GM18861 (cell line): ENCODE results near the gene TMEM132A.

Experiments used
- ATAC-seq: cut with Tn5 transposase; IDR thresholded peaks from one replicate; pipeline ENCODE4 v1.9.1; 2021; ENCODE audit not compliant: unreplicated experiment

TMEM132A gene

GRCh38 chr11:60919956-60920355 lies 4.3 kb upstream of the TMEM132A start:
- no peak for ATAC-seq

- ATAC-seq = no peak
These were observed 3.0 kb upstream of the TMEM132A start for GRCh38 chr11:60921259-60921658.

- ATAC-seq = no peak
These were observed 2.4 kb upstream of the TMEM132A start for GRCh38 chr11:60921777-60922335.

- ATAC-seq = no peak
These were observed 1.4 kb upstream of the TMEM132A start for GRCh38 chr11:60922906-60923305.

DNA sequence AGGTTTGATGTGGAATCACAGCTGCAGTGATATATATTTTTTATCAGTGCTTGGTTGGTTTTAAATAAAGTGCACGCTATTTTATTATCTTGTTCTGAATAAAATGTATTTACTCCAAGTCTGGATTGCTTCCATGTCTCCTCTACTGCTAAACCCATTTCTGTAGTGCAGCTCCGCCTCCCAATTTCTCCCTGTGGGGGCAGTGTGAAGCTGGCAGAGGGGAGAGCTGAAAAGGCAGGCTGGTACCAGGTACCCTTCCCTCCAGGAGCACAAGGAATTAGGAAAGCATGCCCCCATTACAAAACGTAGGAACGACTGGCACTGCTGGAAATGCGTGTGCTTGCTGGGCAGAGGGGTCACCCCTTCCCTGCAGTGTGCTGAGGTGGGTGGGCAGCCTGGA lies 934 bp upstream of the TMEM132A start:
- ATAC-seq = no peak

- ATAC-seq = no peak
These were observed 505 bp upstream of the TMEM132A start for GRCh38 chr11:60923800-60924109.

DNA sequence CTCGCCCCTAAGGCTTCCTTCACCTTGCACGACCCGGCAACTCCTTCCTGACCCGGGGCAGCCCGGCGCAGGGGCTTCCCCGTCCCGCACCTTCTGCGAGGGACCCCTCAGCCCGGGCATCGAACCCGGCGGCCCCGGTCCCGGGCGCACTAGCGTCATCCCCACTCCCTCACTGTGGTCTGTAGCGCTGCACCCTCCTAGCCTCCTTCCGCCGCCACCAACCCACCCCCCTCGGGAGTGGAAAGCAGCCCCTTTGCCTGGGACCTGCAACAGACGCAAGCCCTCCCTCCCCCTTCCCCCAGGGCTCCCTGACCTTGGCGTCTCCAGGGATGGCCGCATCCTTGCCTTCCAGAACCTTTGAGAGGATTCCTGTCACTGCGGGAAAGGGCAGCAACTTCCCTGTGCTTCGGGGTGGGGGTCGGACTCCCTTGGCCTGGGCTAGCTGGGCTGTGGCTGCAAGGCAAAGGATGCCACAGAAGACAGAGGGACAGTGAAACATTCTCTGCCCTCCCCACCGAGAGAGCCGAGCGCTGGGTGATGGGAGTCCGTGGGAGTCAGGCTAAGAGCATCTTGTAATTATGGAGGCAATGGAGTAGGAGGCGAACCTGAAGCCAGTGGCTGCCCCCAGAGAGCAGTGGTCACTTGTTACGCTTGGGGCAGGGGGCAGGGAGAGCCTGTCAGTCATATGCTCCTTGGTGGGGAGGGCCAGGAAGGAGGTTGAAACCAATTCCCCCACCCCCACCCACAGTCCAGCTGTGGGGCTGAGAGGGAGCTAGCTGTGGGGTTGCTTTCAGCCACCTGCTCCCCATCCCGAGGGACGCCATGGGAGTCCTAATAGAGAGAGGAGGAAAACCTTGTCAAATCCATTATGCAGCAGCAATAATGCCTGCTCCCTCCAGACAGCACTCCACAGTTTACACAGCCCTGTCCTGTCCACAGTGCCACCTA lies 920 bp downstream of the TMEM132A start:
- ATAC-seq = no peak

- no peak for ATAC-seq
These were observed 1.6 kb downstream of the TMEM132A start for GRCh38 chr11:60925868-60926267.

GRCh38 chr11:60926500-60926899 lies 2.2 kb downstream of the TMEM132A start:
- ATAC-seq = no peak

DNA sequence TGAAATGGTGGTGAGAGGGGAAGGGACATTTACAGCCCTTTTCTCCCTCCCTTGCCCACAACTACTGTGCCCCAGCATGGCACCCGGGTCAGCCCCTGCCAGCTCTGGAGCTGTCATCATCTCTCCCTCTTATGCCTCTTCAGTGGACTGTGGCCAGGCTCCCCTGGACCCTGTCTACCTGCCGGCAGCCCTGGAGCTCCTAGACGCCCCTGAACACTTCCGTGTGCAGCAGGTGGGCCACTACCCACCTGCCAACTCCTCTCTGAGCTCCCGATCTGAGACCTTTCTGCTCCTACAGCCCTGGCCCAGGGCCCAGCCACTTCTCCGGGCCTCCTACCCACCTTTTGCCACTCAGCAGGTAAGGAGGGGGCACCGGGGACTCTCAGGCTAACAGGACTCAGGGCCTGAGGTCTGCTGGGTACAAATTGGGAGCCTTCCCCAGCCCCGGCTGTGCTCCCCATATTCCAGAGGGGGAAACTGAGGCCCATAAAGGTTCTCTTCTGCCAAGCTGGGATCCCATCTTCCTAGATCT lies 2.9 kb downstream of the TMEM132A start:
- no peak for ATAC-seq

GRCh38 chr11:60927600-60927999 lies 3.3 kb downstream of the TMEM132A start:
- no peak for ATAC-seq

DNA sequence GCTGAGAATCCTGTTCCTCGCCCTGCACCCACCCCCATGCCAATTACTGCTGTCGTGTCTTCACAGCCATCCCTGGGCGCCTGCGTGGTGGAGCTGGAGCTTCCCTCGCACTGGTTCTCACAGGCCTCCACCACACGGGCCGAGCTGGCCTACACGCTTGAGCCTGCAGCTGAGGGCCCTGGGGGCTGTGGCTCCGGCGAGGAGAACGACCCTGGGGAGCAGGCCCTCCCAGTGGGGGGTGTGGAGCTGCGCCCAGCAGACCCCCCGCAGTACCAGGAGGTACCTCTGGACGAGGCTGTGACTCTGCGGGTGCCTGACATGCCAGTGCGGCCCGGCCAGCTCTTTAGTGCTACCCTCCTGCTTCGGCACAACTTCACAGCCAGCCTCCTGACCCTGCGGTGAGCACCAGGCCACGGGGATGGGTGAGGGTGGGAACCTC lies 4.3 kb downstream of the TMEM132A start:
- no peak for ATAC-seq

DNA sequence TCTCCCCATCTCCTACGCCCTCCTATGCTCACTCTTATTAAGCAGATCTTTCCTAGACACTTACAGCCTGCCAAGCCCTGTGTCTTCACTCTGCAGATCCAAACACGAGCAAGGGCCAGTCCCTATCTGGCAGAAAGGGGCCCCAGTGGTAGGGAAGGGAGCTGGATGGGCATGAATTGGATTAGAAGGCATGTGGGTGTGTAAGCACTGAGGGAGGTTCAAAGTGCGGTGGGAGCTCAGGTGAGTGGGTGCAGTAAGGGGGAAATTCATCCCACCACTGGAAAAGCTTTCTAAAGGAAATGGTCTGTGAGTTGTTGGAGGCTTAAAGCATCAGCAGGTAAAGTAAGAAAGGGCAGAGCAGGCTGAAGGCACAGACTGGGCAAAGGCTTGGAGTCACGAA lies 5.5 kb downstream of the TMEM132A start:
- no peak for ATAC-seq

GRCh38 chr11:60930394-60930793 lies 6.1 kb downstream of the TMEM132A start:
- no peak for ATAC-seq

DNA sequence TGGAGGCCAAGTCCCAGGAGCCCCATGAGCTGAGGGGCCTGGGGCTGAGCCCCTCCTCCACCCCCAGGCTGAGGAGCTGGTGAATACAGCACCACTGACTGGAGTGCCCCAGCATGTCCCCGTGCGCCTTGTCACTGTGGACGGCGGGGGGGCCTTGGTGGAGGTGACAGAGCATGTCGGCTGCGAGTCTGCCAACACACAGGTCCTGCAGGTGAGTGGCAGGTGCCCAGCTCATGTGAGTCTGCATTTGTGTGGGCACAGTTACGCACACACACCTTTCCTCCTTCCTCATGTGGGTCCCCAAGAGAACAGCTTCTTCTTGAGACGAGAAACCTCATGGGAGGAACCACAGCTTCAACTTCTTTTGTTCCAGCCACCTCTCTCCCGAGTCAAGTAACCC lies 7.7 kb downstream of the TMEM132A start:
- no peak for ATAC-seq

- no peak for ATAC-seq
These were observed 8.5 kb downstream of the TMEM132A start for GRCh38 chr11:60932605-60933356.

GRCh38 chr11:60933416-60934123 lies 9.3 kb downstream of the TMEM132A start:
- no peak for ATAC-seq

GRCh38 chr11:60934124-60934789 lies 10.0 kb downstream of the TMEM132A start:
- no peak for ATAC-seq

- no peak for ATAC-seq
These were observed 10.7 kb downstream of the TMEM132A start for GRCh38 chr11:60934790-60935605.
